Kidney (tissue), 14 donors: ENCODE results near the gene TMEM97. TPM values are rescaled to one million over a fixed set of nuclear protein-coding genes. Genes with fewer than 3 reads are reported as not detected.

Experiments
- DNase-seq, 5 donors: peaks; one replicate each; pipeline ENCODE4 v3.0.0-alpha.2; 2013 to 2020
- FAIRE-seq: peaks from 2 replicates; lab custom pipeline; 2012; peaks lifted over from hg19 to GRCh38; lab: Jason Lieb, UNC
- H3K27ac ChIP-seq, 2 donors: one replicate each; pipeline ENCODE4 v1.7.0; 2013; ENCODE audit warnings: low read depth in 2 of 2, low read length in 2 of 2, inconsistent platforms in 1 of 2
- H3K27me3 ChIP-seq: one replicate; pipeline ENCODE4 v1.7.1; 2013; ENCODE audit warnings: low read length, inconsistent platforms; ENCODE audit not compliant: control insufficient read depth, insufficient read depth
- H3K36me3 ChIP-seq, 3 donors: one replicate each; pipeline versions ENCODE4 v1.7.0 to v1.7.1; 2013; ENCODE audit warnings: low read length in 3 of 3, control low read depth in 1 of 3, inconsistent platforms in 1 of 3; ENCODE audit not compliant: insufficient read depth in 3 of 3, control insufficient read depth in 2 of 3
- H3K4me1 ChIP-seq, 3 donors: one replicate each; pipeline versions ENCODE4 v1.7.0 to v1.7.1; 2013; ENCODE audit warnings: low read length in 3 of 3, inconsistent platforms in 1 of 3, low read depth in 1 of 3; ENCODE audit not compliant: control insufficient read depth in 2 of 3, insufficient read depth in 2 of 3
- H3K4me3 ChIP-seq, 3 donors: one replicate each; pipeline versions ENCODE4 v1.7.0 to v1.8.1; 2013; ENCODE audit warnings: low read length in 3 of 3, control low read depth in 1 of 3, inconsistent platforms in 1 of 3
- H3K9ac ChIP-seq, 3 donors: one replicate each; pipeline versions ENCODE4 v1.7.0 to v1.7.1; 2013; ENCODE audit warnings: low read length in 3 of 3, control low read depth in 1 of 3, inconsistent platforms in 1 of 3
- H3K9me3 ChIP-seq, 3 donors: one replicate each; pipeline versions ENCODE4 v1.7.0 to v1.7.1; 2013; ENCODE audit warnings: low read length in 3 of 3, control low read depth in 1 of 3, inconsistent platforms in 1 of 3; ENCODE audit not compliant: control insufficient read depth in 2 of 3, insufficient read depth in 1 of 3
- CTCF ChIP-seq: IDR thresholded peaks from 3 replicates; pipeline ENCODE4 v1.5.1; 2012; ENCODE audit warnings: mild to moderate bottlenecking, moderate library complexity, borderline replicate concordance; ENCODE audit not compliant: insufficient read depth; ENCODE audit errors: extremely low read depth
- intact Hi-C: fragments of 100-400 bp; cut with DNase I; formaldehyde crosslinking; loops from one replicate; pipeline ENCODE4 v1.11.1; 2022
- polyA plus RNA-seq: library from polyadenylated mRNA; stranded (reverse); fragments of 350-450 nt; fragmentation: Illumina TruSeq; extraction: RNeasy Lipid Tissue Mini Kit (QIAGEN cat#74804); gene quantifications from one replicate; pipeline ENCODE4 v1.2.3, GENCODE V29; 2014; ENCODE audit warnings: low read depth, low replicate concordance; ENCODE audit not compliant: insufficient read depth
- total RNA-seq: library from RNA; stranded (reverse); fragmentation: NEBNext Ultra II Directional; extraction: Animal tissue kit (Norgen Biotek cat#: 25700); gene quantifications from one replicate; pipeline ENCODE4 v1.2.1, GENCODE V29; 2021
- donor health status: control.
- donor health status: control.
- donor health status: control.
- donor health status: control.
- donor health status: control.
- donor health status: DM: yes; HTN: yes; CAD: no.
- donor health status: Normal renal cell carcinoma (clear cell type).

Gene TMEM97
- total and polyA plus RNA-seq, 2 donors from 2014 or later, result 10.2 to 11.6 TPM

DNA sequence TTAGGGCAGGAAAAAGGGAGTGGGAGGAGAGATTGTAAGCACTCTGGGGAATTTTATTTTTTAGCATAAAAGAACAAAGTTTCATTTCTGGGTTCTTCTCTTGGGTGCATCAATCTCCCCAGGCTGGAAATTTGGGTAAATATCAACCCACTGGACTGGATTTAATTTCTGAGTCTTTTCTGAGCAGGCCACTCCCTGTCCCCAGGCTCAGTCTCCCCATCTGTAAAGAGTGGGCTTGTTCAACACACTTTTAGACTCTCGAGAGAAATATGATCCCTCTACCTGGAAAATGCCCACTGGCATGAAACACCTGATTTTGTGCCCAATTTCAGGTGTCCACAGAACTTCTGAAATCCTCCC lies 51.7 kb downstream of the TMEM97 start:
- Histone ChIP-seq H3K9me3 (no peaks in the 10 kb centered on the region), H3K27me3 (no peaks in the 10 kb centered on the region), H3K27ac (peak overlapping the region in 1 of 2 donors; percentile 28), H3K36me3 (no peaks in the 10 kb centered on the region), H3K4me3 (no peak overlapping the region), H3K4me1 (peaks cover 0 to 17% (median 3%) of the 10 kb centered on the region in 3 donors), H3K9ac (no peak overlapping the region)
- FAIRE-seq (no peak), DNase-seq (no peak)
- intact Hi-C loops, result no loop called here
- no peak for TF ChIP-seq CTCF

DNA sequence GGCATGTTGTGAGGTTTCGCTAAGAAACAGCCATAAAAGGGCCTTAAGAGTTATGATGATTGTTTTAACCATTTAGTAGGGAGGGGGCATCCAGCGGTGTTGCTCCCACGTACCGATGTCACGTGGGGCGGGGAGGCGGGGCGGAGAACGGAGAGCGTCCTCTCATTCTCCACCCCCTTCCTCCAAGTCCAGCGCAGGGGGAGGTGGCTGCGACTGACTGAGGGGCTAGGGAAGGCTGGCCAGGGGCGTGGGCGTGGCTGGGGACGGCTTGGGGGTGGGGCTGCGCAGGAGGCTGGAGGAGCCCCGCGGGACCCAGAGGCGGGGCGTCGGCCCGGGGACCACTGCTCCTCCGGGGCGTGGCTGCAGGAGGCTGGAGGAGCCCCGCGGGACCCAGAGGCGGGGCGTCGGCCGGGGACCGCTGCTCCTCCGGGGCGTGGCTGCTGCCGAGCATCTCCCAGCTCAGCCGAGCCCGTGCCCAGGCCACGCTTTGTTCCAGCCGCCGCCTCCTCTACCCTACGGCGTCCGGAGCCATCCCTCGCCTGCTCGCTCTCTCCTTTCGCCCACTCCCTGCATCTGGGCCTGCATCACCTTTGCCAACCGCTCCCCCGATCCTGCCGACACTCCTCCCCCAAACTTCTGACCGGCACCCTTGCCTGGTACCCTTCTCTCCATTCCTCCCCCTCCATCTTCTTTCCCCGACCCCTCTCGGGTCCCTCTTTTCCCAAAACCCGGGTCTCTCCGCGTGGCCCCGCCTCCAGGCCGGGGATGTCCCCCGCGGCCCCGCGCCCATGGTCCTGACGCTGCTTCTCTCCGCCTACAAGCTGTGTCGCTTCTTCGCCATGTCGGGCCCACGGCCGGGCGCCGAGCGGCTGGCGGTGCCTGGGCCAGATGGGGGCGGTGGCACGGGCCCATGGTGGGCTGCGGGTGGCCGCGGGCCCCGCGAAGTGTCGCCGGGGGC lies 52.5 kb downstream of the TMEM97 start, which contains the start of gene SARM1:
Gene SARM1 (plus strand): TSS at position 450 of the 958 bp plus-strand sequence. CDS start 339 bp downstream, at position 789.
- DNase-seq (peak; percentile 95 to 97 (median 96)), FAIRE-seq (no peak)
- Histone ChIP-seq H3K9me3 (no peaks in the 10 kb centered on the region), H3K27ac (peak within 1 kb of the TSS in 1 of 2 donors; percentile 28), H3K9ac (peak within 1 kb of the TSS in 2 of 3 donors; percentile 34 to 42), H3K4me3 (peak within 1 kb of the TSS; percentile 56 to 67 (median 59)), H3K4me1 (peaks cover 0 to 17% (median 3%) of the 10 kb centered on the region in 3 donors), H3K27me3 (no peaks in the 10 kb centered on the region), H3K36me3 (no peaks in the 10 kb centered on the region)
- intact Hi-C loops, result no loop called here
- no peak for TF ChIP-seq CTCF

DNA sequence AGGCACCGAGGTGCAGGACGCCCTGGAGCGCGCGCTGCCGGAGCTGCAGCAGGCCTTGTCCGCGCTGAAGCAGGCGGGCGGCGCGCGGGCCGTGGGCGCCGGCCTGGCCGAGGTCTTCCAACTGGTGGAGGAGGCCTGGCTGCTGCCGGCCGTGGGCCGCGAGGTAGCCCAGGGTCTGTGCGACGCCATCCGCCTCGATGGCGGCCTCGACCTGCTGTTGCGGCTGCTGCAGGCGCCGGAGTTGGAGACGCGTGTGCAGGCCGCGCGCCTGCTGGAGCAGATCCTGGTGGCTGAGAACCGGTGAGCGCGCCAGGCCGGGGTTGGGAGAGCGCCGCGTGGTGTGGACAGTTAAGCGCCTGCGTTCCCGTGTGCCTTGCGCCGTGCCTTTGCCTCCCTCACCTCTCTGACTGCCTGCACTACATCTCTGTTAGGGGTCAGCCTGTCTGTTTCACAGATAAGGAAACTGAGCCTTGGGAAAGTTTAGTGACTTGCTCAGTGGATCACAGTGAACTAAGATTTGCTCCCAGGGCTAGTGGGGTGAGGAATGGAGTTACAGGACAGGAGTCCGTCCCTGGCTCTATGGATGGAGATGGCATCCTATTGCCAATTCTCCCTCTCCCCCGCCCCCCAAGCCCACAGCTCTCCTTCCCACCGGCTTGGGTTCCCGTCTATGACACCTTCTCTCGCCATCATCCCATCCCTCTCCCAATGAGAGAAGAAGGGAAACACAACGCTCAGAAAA lies 53.4 kb downstream of the TMEM97 start:
- intact Hi-C loops, result no loop called here
- no peak for FAIRE-seq
- Histone ChIP-seq H3K9ac (peak overlapping the region in 1 of 3 donors; percentile 34), H3K27me3 (no peaks in the 10 kb centered on the region), H3K4me3 (peak overlapping the region; percentile 23 to 59 (median 42)), H3K4me1 (peaks cover 0 to 17% (median 3%) of the 10 kb centered on the region in 3 donors), H3K27ac (no peak overlapping the region), H3K36me3 (no peaks in the 10 kb centered on the region), H3K9me3 (no peaks in the 10 kb centered on the region)
- TF ChIP-seq CTCF, result no peak
- DNase-seq, result peak in 2 of 5 donors; percentile 46 to 86
